Measurements from ENCODE around the gene PRAMEF18.
"Not testable (repeated sequence)": the region's sequence is repeated elsewhere in the genome, so short reads cannot be mapped to it uniquely, and the experiment has no call there.

The PRAMEF18 gene
- total RNA-seq, result 0 reads per million in 2 experiments

- not testable (repeated sequence) for DNase-seq (ENCODE audit: low read depth)
Measured at GRCh38 chr1:13225675-13226204, at the start of gene PRAMEF18. Gene PRAMEF18, minus strand, starts transcription at chr1:13226154. Its CDS starts 48 bp downstream, at chr1:13226106.

GRCh38 chr1:13265124-13265523 is 39.2 kb upstream of the PRAMEF18 start:
- not testable (repeated sequence) for DNase-seq (ENCODE audit: low read depth)

GRCh38 chr1:13253898-13254297 is 27.9 kb upstream of the PRAMEF18 start, which contains the start of gene PRAMEF5:
Gene PRAMEF5, plus strand, starts transcription at chr1:13254198. Its CDS starts 5,071 bp downstream, at chr1:13259269.
- not testable (repeated sequence) for DNase-seq (ENCODE audit: low read depth)

GRCh38 chr1:13247122-13247521 is 21.2 kb upstream of the PRAMEF18 start:
- DNase-seq (ENCODE audit: low read depth), result not testable (repeated sequence)

GRCh38 chr1:13246554-13246871 is 20.6 kb upstream of the PRAMEF18 start:
- not testable (repeated sequence) for DNase-seq (ENCODE audit: low read depth)

GRCh38 chr1:13245841-13246553 is 20.0 kb upstream of the PRAMEF18 start:
- not testable (repeated sequence) for DNase-seq (ENCODE audit: low read depth)

- DNase-seq (ENCODE audit: low read depth), result not testable (repeated sequence)
Measured at GRCh38 chr1:13243536-13244263, 17.7 kb upstream of the PRAMEF18 start.

- DNase-seq (ENCODE audit: low read depth), result not testable (repeated sequence)
Measured at GRCh38 chr1:13239633-13240032, 13.7 kb upstream of the PRAMEF18 start.

- DNase-seq (ENCODE audit: low read depth), result not testable (repeated sequence)
Measured at GRCh38 chr1:13237572-13237971, 11.6 kb upstream of the PRAMEF18 start.

GRCh38 chr1:13234057-13234456 is 8.1 kb upstream of the PRAMEF18 start:
- DNase-seq (ENCODE audit: low read depth), result not testable (repeated sequence)

GRCh38 chr1:13232056-13232455 is 6.1 kb upstream of the PRAMEF18 start:
- DNase-seq (ENCODE audit: low read depth), result not testable (repeated sequence)

- DNase-seq (ENCODE audit: low read depth), result not testable (repeated sequence)
Measured at GRCh38 chr1:13231061-13231750, 5.3 kb upstream of the PRAMEF18 start.

GRCh38 chr1:13230601-13231000 is 4.6 kb upstream of the PRAMEF18 start:
- not testable (repeated sequence) for DNase-seq (ENCODE audit: low read depth)

- DNase-seq (ENCODE audit: low read depth), result not testable (repeated sequence)
Measured at GRCh38 chr1:13230096-13230495, 4.1 kb upstream of the PRAMEF18 start.

- DNase-seq (ENCODE audit: low read depth), result peak; percentile 7
Measured at GRCh38 chr1:13228343-13228781, 2.4 kb upstream of the PRAMEF18 start.

- DNase-seq (ENCODE audit: low read depth), result not testable (repeated sequence)
Measured at GRCh38 chr1:13227271-13228055, 1.5 kb upstream of the PRAMEF18 start.

- no peak for DNase-seq (ENCODE audit: low read depth)
Measured at GRCh38 chr1:13224480-13225060, 1.4 kb downstream of the PRAMEF18 start.

GRCh38 chr1:13222788-13223187 is 3.2 kb downstream of the PRAMEF18 start:
- not testable (repeated sequence) for DNase-seq (ENCODE audit: low read depth)

- not testable (repeated sequence) for DNase-seq (ENCODE audit: low read depth)
Measured at GRCh38 chr1:13219203-13219602, 6.8 kb downstream of the PRAMEF18 start.

GRCh38 chr1:13216619-13217018 is 9.3 kb downstream of the PRAMEF18 start:
- DNase-seq (ENCODE audit: low read depth), result not testable (repeated sequence)

GRCh38 chr1:13208712-13209111 is 17.2 kb downstream of the PRAMEF18 start:
- DNase-seq (ENCODE audit: low read depth), result not testable (repeated sequence)

All from T follicular helper cell (primary cell).